Head of caudate nucleus (tissue), 42 donors: ENCODE measurements around the gene CCL4L2.
A peak's percentile ranks its signal among the peaks of the same experiment; 100 is the strongest.
"Not testable (repeated sequence)": the region's sequence is repeated elsewhere in the genome, so short reads cannot be mapped to it uniquely, and the experiment has no call there.

ENCODE experiments used
- DNase-seq, 42 donors: peaks; one replicate each; pipeline versions ENCODE4 v3.0.0 to v3.0.0-alpha.2; 2020 to 2021; ENCODE audit warnings: mixed read lengths in 7 of 42
- intact Hi-C: fragments of 100-400 bp; cut with DNase I; formaldehyde crosslinking; loops from one replicate; pipeline ENCODE4 v1.15.0; 2022

The CCL4L2 gene

GRCh38 chr17:36210439-36211211, at the start of gene CCL4L2:
Gene CCL4L2, plus strand, starts transcription at chr17:36211063.
- DNase-seq, result peak in 1 of 42 donors; percentile 36
- intact Hi-C loops, result not testable (repeated sequence)

- DNase-seq, result not testable (repeated sequence)
Measured at GRCh38 chr17:36168836-36169235, 42.0 kb upstream of the CCL4L2 start.

GRCh38 chr17:36176536-36176935, 34.3 kb upstream of the CCL4L2 start, which contains the start of gene TBC1D3B:
Gene TBC1D3B, minus strand, starts transcription at chr17:36176636. Its CDS starts 1,586 bp downstream, at chr17:36175050.
- intact Hi-C loops, result not testable (repeated sequence)

More at GRCh38 chr17:36168836-36169235, 42.0 kb upstream of the CCL4L2 start:
- intact Hi-C loops, result not testable (repeated sequence)

GRCh38 chr17:36181446-36182175, 29.3 kb upstream of the CCL4L2 start:
- DNase-seq, intact Hi-C loops: not testable (repeated sequence)

More at GRCh38 chr17:36176536-36176935, 34.3 kb upstream of the CCL4L2 start, which contains the start of gene TBC1D3B:
- not testable (repeated sequence) for DNase-seq

GRCh38 chr17:36182176-36183000, 28.5 kb upstream of the CCL4L2 start:
- DNase-seq, result peak in 2 of 42 donors; percentile 39 to 40
- intact Hi-C loops, result no loop called here

GRCh38 chr17:36183001-36183971, 27.6 kb upstream of the CCL4L2 start:
- intact Hi-C loops, result no loop called here
- peak in 30 of 42 donors; percentile 5 to 89 (median 56) for DNase-seq

- DNase-seq, result no peak
- intact Hi-C loops, result no loop called here
Measured at GRCh38 chr17:36184023-36184765, 26.7 kb upstream of the CCL4L2 start.

- intact Hi-C loops, result no loop called here
- no peak for DNase-seq
Measured at GRCh38 chr17:36185416-36185815, 25.4 kb upstream of the CCL4L2 start.

GRCh38 chr17:36186810-36187763, 23.8 kb upstream of the CCL4L2 start:
- DNase-seq, result peak in 1 of 42 donors; percentile 16
- intact Hi-C loops, result not testable (repeated sequence)

- peak in 1 of 42 donors; percentile 19 for DNase-seq
- intact Hi-C loops, result not testable (repeated sequence)
Measured at GRCh38 chr17:36187943-36188665, 22.8 kb upstream of the CCL4L2 start.

- DNase-seq, result peak in 8 of 42 donors; percentile 8 to 58 (median 42)
- intact Hi-C loops, result no loop called here
Measured at GRCh38 chr17:36188891-36189306, 22.0 kb upstream of the CCL4L2 start.

GRCh38 chr17:36189993-36190392, 20.9 kb upstream of the CCL4L2 start:
- DNase-seq, intact Hi-C loops: not testable (repeated sequence)

- intact Hi-C loops, result not testable (repeated sequence)
- DNase-seq, result peak in 1 of 42 donors; percentile 19
Measured at GRCh38 chr17:36190549-36191330, 20.1 kb upstream of the CCL4L2 start.

GRCh38 chr17:36193216-36193775, 17.6 kb upstream of the CCL4L2 start:
- intact Hi-C loops, result no loop called here
- no peak for DNase-seq
